ENCODE results near the gene FAM83G. TPM values are rescaled to one million over a fixed set of nuclear protein-coding genes. Genes with fewer than 3 reads are reported as not detected.

Gene FAM83G
- polyA plus RNA-seq, 5 donors: 2.3 to 4.0 (median 3.7) TPM

DNA sequence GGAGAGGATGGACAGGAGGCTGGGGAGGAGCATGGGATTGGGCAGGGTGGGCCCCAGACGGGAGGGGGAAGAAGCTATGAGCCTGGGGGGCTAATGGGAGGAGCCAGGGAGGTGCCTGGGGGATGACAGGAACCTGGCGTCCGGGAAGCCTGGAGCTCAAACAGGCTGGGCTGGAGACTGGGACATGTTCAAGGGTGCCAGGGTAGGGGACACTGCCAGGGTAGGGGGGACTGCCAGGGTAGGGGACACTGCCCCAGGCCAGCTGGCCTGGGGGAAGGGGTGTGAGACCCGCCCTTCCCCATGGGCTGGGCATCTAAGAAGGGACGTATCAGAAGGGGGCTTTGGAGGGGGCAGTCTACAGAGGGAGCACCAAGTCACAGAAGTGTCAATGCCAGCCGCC is 7.0 kb upstream of the FAM83G start:
- no peak for DNase-seq

DNA sequence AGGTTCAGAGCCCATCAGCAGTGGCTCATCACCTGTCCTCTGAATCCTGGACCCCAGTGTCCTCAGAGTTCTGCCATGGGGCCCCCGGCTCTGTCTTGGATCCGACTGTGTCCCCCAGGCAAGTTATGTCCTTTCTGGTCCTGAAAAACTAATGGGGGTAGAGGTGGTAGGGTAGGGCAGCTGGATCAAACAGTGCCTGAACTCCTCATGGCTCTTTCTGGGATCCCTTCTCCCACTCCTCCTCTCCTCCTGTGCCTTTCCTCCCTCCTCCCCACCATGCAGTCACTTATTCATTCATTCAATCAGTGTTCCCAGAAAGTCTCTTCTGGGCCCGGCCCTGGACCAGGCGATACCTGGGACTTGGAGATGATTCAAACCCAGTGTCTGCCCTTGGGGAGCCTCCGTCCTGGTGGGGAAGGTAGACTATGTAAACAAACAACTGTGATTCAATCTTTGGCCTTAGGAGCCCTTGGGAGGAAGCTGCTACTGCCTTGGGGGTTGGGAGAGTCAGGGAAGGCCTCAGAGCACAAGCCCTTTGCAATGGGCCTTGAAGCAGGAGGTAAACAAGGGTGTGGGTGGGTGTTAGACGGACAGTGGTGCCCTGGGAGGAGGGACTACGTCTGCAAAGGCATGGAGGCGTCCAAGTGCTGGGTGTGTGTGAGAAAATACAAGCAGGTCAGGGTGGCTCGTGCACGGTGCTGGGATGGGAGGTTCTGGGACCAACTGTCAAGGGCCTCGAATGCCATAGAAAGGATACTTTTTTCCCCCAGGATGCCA is 6.4 kb upstream of the FAM83G start:
- no peak for DNase-seq

DNA sequence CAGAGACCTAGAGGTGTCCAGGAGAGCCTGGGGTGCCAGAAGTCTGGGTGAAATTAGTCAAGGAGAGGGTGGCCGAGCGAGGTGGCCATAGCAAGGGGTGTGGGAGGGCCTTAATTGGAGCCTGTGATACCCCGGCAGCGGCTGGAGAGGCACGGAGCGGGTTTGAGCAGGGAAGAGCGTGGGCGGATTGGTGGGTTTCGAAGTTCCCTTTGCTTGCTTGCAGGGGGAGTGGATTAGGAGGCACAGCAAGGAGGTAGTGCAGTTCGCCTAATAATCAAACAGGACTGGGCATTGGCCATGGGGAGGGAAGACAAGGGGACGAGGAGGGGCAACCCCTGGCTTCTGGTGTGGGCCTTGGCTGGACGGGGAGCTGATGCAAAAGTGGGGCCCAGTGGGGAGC is 5.4 kb upstream of the FAM83G start:
- DNase-seq: no peak

DNA sequence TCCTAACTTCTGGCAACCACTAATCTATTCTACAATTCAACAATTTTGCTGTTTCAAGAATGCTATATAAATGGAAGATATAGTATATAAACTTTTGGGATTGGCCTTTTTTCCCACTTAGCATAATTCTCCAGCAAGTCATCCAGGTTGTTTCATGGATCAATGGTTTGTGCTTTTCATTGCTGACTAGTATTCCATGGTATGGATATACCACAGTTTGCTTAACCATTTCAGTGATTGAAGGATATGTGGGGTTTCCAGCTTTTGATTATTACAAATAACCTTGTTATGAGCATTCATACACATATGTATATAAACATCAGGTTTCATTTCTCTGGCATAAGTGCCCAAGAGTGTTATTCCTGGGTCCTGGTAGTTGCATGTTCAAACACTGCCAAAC is 2.1 kb upstream of the FAM83G start:
- DNase-seq: no peak

DNA sequence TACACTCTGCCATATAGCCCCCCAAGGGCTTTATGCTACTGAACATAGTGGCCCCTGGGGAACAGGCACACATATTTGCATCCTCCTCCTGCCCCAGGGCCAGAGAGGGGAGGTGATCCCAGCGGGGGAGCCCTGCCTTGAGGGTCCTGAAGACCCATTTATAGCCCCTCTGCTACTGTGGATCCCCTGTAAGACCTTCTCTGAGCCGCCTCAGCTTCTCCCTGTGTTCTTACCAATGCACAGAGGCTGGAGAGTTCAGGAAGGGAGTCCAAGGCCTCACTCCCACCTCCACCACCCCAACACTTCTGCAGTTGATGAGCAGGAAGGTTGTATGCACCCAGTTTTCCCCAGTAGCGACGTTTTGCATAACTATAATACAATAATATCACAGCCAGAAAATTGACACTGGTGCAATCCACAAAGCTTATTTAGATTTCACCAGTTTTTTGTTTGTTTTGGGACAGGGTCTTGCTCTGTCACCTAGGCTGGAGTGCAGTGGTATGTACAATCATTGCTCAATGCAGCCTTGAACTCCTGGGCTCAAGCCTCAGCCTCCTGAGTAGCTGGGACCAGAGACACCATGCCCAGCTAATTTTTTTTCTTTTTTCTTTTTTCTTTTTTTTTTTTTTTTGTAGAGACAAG is 1.3 kb upstream of the FAM83G start:
- DNase-seq: no peak

DNA sequence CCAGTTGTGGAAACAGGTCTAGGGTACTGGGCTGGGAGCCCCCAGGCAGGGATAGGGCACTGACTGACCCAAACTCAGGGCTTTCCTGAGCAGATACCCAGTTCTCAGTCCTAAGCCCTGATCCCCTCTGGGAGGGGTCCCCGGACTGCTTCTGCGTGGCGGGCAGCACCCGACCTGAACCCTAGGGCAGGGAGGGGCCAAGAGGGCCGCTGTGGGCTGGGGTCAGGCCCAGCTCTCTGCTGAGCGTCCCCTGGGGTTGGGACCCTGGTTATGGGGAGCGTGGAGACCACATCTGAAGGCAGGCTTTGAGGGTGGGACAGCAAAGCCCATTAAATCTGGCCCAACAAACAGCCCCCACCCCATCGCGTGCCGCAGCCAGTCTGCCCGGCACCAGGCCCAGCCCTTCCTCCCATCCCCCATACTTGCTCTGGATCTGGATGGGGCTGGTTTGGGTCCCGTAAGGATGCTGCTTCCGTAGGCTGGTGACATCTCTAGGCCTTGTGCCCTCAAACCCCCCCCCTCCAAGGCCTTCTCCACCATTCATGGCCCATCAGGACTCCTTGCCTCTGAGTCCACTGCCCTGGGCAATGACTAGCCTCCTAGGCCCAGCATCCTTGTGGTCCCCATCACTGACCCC is 691 bp upstream of the FAM83G start:
- DNase-seq: no peak

DNA sequence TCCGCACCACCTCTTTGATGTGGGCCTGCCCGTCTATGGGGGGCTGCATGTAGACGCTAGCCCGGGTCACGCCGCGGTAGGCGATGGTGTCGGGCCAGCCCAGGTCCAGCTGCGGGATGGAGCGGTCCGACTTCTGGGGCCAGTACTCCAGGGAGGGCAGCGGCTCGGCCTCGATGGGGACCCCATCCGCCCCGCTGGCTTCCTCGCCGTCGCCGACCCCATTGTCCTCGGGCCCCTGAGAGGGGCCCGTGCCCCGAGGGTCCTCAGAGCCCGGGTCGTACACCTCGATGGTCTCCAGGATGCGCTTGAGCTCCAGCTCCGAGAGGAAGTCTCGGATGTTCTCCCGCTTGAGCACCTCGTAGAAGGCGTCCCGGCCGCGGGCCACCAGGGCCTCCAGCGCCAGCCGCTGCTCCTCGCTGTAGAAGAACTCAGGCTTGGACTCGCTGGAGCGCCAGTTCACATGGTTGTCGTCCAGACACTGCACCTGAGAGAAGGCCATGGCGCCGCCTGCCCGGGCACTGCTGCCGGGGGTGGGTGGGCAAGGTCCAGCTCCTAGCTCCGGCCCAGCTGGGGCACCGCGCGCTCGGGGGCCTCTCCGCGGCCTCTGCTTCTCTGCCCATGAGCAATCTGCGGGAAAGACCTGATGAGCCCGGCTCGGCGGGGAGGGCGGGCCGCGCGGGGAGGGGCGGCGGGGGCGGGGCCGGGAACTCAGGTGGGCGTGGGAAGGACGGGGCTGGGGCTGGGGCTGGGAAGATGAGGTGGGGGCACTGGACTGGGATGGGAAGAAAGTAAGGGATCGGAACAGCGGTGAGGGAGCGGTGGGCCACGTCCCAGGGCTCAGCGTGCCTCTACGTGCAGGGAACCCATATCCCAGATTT is 782 bp downstream of the FAM83G start:
- no peak for DNase-seq

DNA sequence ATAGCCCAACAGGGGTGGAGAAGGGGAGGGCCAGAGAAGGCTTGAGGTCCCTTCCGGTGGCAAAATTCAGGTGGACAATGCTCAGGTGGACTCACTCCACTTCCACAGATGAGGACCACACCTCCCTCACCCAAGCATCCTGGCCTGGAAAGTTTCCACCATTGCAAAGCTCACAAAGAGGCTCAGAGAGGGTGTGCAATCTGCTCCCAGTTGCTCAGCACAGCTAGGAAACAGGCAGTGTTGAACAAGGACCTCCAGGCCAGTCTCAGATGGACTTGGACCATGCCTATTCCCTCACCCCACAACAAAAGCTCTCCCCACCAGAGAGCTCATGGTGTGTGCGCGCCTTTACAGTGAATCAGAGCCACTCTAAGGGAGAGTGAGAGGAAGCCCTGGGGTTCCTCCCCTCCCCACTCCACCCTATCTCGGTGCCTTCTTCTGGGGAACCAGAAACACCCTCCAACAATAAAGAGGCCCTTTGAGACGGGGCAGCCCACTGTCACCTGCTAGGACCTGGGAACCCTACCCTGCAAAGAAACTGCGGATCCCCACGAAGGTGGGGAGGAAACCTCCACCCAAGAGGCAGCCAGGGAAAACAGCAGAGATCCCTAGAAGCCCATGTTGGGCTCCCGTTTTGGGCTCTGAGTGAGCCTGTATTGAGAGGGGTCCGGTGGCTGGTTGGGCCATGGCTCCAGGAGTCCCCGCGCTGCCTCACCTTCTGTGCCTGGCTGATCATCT is 1.6 kb downstream of the FAM83G start:
- DNase-seq: no peak

DNA sequence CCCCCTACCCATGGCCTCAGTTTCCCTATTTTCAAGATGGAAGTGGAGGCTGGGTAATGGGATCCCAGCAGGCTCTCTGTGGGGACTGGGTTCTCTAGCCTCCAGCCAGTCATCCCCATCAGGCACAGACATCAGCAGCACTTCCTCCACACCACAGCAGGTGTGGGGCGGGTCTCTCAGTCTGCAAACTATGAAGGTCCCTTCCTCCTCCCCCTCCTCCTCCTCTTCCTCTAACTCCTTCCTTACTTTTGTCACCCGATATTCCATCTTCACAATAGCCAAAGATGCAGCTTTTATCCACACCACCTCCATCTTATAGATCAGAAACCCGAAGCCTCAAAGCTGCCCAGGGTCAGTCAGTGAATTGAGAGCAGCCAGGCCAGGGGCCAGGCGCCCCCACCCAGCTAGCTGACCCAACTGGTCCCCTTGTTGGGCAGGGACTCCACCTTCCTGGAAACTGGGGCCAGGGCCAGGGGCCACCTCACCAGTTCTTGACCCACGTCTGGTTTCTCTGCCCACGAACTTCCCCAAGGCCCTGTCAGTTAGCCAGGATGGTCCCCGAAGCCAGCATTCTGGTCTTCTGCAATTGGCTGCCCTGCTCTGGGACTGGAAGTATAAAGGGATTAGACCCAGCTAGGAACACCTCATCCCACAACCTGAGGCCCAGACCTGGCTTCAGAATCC is 2.5 kb downstream of the FAM83G start:
- DNase-seq: no peak

DNA sequence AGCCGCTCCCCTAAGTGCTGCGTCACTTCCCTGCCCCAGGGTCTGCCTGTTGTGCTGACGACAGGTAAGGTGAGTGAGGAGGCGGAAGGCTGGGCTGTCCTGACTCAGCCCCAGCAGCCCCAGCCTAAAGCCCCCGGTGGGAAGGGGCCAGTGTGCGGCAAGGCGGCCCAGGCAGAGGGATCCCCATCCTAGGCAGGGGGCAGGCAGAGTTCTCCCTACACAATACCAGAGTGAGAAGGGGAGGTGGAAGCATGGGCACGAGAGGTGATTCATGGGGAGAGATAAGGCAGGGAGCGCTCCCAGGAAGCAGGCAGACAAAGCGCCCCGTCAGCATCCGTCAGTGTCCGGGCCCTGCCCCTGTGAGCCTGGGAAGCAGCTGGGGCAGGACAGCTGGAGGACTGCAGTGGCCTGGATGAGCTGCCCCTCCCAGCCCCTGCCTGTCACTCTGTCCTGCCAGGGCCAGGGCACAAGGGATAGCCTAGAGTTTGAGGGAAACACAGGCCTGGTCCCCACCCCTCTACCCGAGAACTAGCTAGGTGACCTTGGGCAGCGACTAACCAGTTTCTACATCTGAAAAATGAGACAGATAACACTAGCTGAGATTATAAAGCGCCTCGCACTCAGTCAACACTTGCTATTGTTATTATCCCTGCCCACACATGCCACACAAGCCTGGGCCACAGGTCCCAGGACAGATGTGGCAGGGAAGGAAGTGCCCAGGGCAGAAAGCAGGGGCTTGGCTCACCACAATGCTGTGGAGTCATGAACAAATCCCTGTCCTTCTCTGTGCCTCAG is 3.8 kb downstream of the FAM83G start:
- no peak for DNase-seq

DNA sequence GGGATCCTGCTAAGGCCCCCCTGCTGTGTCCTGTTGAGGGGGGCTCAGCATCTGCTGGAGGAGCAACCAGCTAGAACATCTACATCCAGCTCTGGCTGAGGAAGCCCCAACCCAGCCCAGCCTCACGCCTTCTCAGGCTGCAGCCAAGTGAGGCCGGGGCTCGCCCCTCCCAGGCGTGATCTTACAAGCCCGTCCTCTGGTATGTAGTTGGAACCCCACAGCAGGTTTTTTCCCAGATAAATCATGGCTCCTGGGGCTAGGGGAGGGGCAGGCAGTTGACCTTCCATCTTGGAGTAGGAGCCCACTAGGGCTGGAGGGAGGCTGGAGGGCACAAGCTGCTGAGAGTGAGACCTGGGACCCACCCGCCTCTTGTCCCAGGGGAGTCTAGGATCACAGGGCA is 4.7 kb downstream of the FAM83G start:
- DNase-seq: no peak

DNA sequence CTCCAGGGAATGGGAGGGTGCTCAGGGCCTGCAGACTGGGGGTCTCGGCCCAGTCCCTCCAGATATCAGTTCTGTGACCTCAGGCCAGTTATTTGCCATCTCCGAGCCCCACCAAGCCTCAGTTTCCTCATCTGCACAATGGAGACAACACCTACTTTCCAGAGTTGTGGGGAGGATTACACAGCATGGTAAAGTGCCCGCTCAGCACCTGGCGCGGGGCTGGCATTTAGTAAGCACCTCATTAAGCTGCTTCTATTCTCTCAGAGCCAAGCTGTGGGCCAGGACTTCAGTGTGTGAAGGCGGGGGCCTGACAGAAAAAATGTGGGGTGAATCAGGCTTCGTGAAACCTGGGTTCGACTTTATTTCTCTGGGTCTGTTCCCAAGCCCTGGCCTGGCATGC is 5.2 kb downstream of the FAM83G start:
- DNase-seq: no peak

DNA sequence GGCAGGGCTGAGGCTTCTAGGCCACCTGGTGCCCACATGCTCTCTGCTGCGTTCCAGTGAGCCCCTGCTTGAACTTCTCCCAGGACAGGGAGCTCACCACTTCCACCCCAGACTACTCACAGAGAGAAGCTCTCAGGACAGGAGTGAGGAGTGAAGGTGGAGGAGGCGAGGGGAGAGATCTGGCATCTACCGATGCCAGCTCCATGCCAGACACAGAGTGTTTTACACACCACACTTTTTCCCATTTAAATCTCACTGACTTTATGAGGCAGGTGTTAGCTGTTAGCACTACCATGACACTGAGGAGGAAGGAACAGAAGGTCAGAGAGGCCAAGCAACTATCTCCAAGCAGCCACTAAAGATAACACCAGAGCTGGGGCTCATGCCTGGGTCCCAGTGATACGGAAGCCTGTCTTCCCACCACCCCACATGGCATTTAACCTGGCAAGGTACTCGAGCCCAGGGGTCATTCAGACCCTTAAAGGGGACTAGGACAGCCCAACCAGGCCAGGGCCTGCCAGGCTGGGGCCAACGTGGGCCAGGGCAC is 6.8 kb downstream of the FAM83G start:
- DNase-seq: no peak

DNA sequence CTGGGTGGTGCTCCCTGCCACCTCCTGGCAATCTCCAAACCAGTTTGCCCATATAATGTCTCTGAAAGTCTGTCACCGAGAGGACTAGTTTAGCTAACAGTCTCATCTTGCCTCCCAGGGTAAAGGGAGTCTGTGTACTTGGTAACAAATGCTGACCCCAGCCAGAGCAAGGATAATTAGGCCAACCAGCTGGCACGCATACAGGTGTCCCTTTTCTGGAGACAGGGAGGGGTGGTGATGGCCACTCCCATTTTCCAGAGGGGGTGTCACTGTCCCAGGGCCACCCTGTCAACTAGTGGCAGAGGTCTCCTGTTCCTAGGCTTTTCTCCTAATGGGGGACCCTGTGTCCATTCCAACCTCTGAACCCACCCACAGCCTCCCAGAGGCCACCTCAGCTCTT is 8.1 kb downstream of the FAM83G start:
- no peak for DNase-seq

DNA sequence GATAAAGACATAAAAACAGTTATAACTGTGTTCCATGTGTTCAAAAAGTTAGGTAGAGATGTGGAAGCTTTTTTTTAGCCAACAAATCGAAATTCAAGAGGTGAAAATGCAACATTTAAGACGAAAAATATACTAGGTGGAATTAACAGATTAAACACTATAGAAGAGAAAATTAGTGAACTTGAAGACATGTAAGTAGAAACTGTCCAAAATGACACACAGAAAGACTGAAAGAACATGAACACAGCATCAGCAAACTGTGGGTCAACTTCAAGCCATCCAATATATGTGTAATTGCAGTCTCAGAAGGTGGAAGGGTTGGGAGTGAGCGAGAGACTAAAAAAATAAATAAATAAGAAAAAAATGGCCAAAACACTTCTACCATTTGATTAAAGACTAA is 9.3 kb downstream of the FAM83G start:
- DNase-seq: no peak

DNA sequence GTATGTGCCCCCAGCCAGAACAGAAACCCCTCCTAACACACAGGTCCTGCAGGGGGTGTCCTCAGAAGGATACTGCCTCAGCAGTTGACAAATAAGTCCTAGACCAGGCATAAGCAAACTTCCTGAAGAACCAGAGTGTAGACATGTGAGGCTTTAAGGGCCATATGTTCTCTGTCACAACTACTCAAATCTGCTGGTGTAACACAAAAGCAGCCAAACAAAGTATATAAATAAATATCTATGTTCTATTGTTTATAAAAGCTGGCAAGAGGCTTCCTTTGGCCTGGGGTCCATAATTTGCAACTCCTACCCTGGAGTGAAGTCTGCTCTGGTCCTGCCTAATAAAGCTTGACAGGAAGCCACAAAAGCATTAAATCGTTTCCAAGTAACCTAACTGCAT is 9.9 kb downstream of the FAM83G start:
- DNase-seq: peak; percentile 50 to 57

DNA sequence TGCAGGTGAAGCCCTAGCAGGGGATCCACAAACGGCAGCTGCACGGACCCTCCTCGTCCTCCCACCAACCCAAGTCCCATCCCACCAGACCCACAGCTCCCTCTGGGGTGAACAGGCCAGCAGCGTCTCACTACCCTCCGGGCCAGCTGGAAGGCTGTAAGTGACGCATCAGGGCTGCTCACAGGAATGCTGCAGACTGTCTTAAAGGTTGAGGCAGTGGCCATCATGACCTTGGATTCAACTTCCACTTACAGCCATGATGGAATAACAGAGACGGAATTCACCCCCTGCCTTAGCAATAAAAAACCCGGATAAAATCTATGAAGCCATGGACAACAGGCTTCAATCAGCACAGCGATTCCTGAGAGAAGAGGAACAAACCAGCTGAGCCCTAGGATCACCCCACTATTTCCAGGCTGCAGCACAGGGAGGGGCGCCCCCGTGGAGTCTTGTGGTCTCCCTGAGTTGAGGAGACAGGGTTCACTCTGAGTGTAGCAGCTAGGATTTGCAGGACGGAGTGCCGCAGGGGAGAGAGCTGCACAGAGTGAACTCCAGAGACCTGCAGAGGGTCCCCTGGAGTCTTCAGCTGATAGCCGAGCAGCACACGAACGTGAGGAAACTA is 10.5 kb downstream of the FAM83G start:
- peak; percentile 38 to 42 for DNase-seq

DNA sequence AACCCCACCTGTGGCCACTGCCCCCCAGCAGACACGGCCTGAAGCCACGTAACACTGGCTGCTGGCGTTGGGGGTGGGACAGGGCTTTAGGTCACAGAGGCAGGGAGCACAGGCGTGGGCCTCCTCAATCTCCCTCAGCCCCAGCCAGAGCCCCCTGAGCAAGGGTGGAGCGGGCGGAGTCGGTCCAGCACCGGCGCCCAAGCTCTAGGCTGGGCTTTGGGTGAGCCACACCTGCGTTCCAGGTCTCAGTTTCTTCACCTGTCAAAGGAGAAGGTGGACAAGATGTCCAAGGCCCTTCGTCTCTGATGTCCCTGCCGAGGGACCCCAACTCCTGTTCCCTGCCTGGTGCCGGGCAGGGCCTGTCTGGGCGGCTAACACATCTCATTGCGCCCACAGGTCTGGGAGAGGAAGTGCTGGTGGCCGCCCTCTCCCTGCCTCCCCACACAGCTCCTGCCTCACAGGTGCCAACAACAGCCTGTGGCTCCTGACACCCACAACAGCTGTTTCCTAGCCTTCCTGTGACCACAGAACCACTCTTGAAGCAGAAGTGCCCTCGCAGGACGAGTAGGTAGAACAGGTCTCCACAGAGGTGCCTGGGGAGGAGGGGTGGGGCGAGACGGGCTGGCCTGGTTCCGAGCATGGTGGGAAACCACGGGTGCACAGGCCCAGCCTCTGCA is 12.0 kb downstream of the FAM83G start:
- DNase-seq: no peak
